HEK293 (cell line): ENCODE measurements around the gene GTPBP4.

Source experiments
- CTCF ChIP-seq: fragments of 450-650 bp; formaldehyde crosslinking; IDR thresholded peaks from 2 replicates; pipeline ENCODE4 v1.5.1; 2016; ENCODE audit warnings: missing biosample characterization, missing genetic modification characterization
- REST ChIP-seq: fragments of 450-650 bp; formaldehyde crosslinking; IDR thresholded peaks from 2 replicates; pipeline ENCODE4 v1.5.1; 2016; ENCODE audit warnings: missing biosample characterization, missing genetic modification characterization
- ZNF175 ChIP-seq: fragments of 450-650 bp; formaldehyde crosslinking; IDR thresholded peaks from 2 replicates; pipeline ENCODE4 v1.5.1; 2016; ENCODE audit warnings: missing biosample characterization, missing genetic modification characterization
- ZNF391 ChIP-seq: fragments of 450-650 bp; formaldehyde crosslinking; IDR thresholded peaks from 2 replicates; pipeline ENCODE4 v1.5.1; 2016; ENCODE audit warnings: low read depth, missing biosample characterization, missing genetic modification characterization, borderline replicate concordance

GRCh38 chr10:955820-956217, 32.4 kb upstream of the GTPBP4 start:
- no peak for TF ChIP-seq CTCF (tag by site-specific recombination)
- TF ChIP-seq ZNF391 (tag by site-specific recombination) = no peak
- no peak for TF ChIP-seq REST (tag by site-specific recombination)
- no peak for TF ChIP-seq ZNF175 (tag by site-specific recombination)
